ENCODE data around the gene DDX41. TPM values are rescaled to one million over a fixed set of nuclear protein-coding genes. Genes with fewer than 3 reads are reported as not detected.

The DDX41 gene
- total and polyA plus RNA-seq, 2 of the 13 experiments (the other 11 are each of a cell fraction or from before 2014, with no cell fraction given): 62.8 to 105 TPM

DNA sequence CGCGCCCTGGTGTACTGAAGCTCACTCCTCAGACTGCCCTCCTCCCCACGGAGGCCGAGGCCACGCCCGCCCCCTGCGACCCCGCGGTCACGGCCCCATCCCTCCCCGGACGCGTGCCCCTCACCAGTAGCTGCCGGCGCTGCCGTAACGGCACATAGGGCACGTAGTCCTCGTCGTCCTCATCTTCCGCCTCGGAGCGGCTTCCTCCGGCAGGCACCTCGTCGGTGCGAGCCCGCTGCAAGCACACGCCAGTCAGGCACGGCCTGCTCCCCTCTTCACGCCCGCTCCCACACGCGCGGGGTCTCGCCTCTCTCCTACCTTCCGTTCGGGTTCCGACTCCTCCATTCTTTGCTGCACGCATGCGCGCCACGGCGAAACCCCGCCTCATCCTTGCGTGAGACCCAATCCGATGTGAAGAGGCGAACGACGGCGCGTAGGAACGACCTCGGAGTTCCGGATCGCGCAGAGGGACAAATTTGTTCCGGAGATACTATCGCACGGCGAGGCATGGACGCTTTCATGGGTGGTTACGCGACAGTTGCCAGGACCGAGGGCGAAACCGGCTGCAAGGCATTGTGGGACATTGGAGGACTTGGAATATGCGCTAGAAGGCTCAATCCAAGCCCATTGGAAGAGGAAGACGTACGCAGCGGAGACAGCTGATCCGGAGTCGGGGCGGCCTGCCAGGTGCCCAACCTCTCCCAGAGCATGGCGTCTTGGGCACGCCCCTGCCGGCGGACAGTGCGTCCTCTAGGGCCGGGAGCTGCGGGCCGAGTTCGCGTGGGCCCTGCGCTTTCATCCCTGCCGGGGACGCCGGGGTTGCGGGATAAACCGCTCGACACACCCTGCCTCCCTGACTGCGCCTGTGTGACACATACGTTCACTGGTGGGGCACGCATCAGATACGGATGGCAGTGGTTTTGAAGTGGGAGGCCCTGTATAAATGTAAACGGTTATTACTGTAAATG lies at the start of gene DDX41 (continued):
- 0 out of 2 replicates have a peak, but pooled peaks have one; percentile 8 for TF ChIP-seq ZNF749 (CRISPR knock-in tag; IDR thresholded peaks at IDR 0.05; ENCODE audit: borderline replicate concordance)
- peak; percentile 55; the same call in 1 of the 2 replicates for TF ChIP-seq SOX5 (CRISPR knock-in tag; IDR thresholded peaks at IDR 0.05; ENCODE audit: borderline replicate concordance)
- TF ChIP-seq, protein P1, sequence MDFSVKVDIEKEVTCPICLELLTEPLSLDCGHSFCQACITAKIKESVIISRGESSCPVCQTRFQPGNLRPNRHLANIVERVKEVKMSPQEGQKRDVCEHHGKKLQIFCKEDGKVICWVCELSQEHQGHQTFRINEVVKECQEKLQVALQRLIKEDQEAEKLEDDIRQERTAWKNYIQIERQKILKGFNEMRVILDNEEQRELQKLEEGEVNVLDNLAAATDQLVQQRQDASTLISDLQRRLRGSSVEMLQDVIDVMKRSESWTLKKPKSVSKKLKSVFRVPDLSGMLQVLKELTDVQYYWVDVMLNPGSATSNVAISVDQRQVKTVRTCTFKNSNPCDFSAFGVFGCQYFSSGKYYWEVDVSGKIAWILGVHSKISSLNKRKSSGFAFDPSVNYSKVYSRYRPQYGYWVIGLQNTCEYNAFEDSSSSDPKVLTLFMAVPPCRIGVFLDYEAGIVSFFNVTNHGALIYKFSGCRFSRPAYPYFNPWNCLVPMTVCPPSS (IDR thresholded peaks at IDR 0.05): no peak
- peak; percentile 94; the same call in 1 of the 2 replicates for TF ChIP-seq MEIS1 (CRISPR knock-in tag; IDR thresholded peaks at IDR 0.05; ENCODE audit: borderline replicate concordance)
- peak; percentile 69 for TF ChIP-seq ZNF770 (CRISPR knock-in tag; IDR thresholded peaks at IDR 0.05)
- TF ChIP-seq GABPB1 (CRISPR knock-in tag; IDR thresholded peaks at IDR 0.05): peak; percentile 92
- TF ChIP-seq, protein P2, sequence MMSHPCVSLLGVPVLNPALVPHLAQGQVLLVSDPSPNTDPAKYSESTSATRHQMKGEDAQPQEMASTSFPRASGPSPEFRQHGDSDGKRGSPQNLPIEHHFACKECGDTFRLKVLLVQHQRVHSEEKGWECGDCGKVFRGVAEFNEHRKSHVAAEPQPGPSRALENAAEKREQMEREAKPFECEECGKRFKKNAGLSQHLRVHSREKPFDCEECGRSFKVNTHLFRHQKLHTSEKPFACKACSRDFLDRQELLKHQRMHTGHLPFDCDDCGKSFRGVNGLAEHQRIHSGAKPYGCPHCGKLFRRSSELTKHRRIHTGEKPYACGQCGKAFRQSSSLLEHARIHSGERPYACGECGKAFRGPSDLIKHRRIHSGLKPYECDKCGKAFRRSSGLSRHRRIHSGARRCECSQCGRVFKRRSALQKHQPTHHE (CRISPR knock-in tag; IDR thresholded peaks at IDR 0.05; ENCODE audit: borderline replicate concordance): peak; percentile 95
- no peak for TF ChIP-seq ZNF292 (CRISPR knock-in tag; IDR thresholded peaks at IDR 0.05; ENCODE audit: borderline replicate concordance, low read depth)
- TF ChIP-seq ZNF644 (CRISPR knock-in tag; IDR thresholded peaks at IDR 0.05; ENCODE audit: low read depth): no peak
- TF ChIP-seq SNRNP70 (IDR thresholded peaks at IDR 0.05; ENCODE audit: low read depth, low read length): no peak
- peak; percentile 91 for TF ChIP-seq ZNF451 (CRISPR knock-in tag; IDR thresholded peaks at IDR 0.05)
- peak; percentile 62; the same call in 1 of the 2 replicates for TF ChIP-seq PITX1 (CRISPR knock-in tag; IDR thresholded peaks at IDR 0.05)
- TF ChIP-seq ZIK1 (CRISPR knock-in tag; IDR thresholded peaks at IDR 0.05; ENCODE audit: borderline replicate concordance, low read depth): peak; percentile 94; the same call in 1 of the 2 replicates
- peak; percentile 87; the same call in 1 of the 2 replicates for TF ChIP-seq KLF9 (CRISPR knock-in tag; IDR thresholded peaks at IDR 0.05; ENCODE audit: low read depth)
- TF ChIP-seq SPEN (CRISPR knock-in tag; IDR thresholded peaks at IDR 0.05; ENCODE audit: low read depth): peak; percentile 93
- peak; percentile 93 for TF ChIP-seq SALL1 (CRISPR knock-in tag; IDR thresholded peaks at IDR 0.05)
- peak; percentile 72 for TF ChIP-seq MAF1 (CRISPR knock-in tag; IDR thresholded peaks at IDR 0.05; ENCODE audit: borderline replicate concordance)
- TF ChIP-seq ZNF549 (CRISPR knock-in tag; IDR thresholded peaks at IDR 0.05): no peak
- TF ChIP-seq ZNF510 (CRISPR knock-in tag; IDR thresholded peaks at IDR 0.05; ENCODE audit: low read depth): peak; percentile 87
- peak; percentile 69; the same call in 1 of the 2 replicates for TF ChIP-seq FOXA3 (CRISPR knock-in tag; IDR thresholded peaks at IDR 0.05)
- peak; percentile 85 for TF ChIP-seq GATAD2A (CRISPR knock-in tag; IDR thresholded peaks at IDR 0.05)
- TF ChIP-seq NKX3-1 (CRISPR knock-in tag; IDR thresholded peaks at IDR 0.05): peak; percentile 59; the same call in 1 of the 2 replicates

All from HepG2 (cell line).